DMS 273 treated with DMSO at 0.1 percent for 48 hours (cell line): ENCODE data around the gene NFATC1.

ENCODE experiments used
- DNase-seq: peaks from one replicate; lab custom pipeline; 2025; lab: John Stamatoyannopoulos, UW

The NFATC1 gene

GRCh38 chr18:79423211-79424007 lies 27.7 kb downstream of the NFATC1 start:
- DNase-seq: no peak

GRCh38 chr18:79424008-79424565 lies 28.4 kb downstream of the NFATC1 start:
- DNase-seq: no peak

GRCh38 chr18:79424880-79425568 lies 29.3 kb downstream of the NFATC1 start:
- no peak for DNase-seq

GRCh38 chr18:79425569-79425886 lies 29.8 kb downstream of the NFATC1 start:
- DNase-seq: no peak

GRCh38 chr18:79426376-79427300 lies 30.9 kb downstream of the NFATC1 start:
- no peak for DNase-seq

- DNase-seq: no peak
Observed at GRCh38 chr18:79427368-79428225, 31.9 kb downstream of the NFATC1 start.

GRCh38 chr18:79428287-79428686 lies 32.6 kb downstream of the NFATC1 start:
- DNase-seq: no peak

GRCh38 chr18:79429381-79429780 lies 33.7 kb downstream of the NFATC1 start:
- DNase-seq: no peak

GRCh38 chr18:79429785-79430281 lies 34.1 kb downstream of the NFATC1 start:
- no peak for DNase-seq

- no peak for DNase-seq
Observed at GRCh38 chr18:79432376-79433120, 36.8 kb downstream of the NFATC1 start.

- DNase-seq: no peak
Observed at GRCh38 chr18:79433431-79433830, 37.7 kb downstream of the NFATC1 start.

GRCh38 chr18:79434607-79435401 lies 39.1 kb downstream of the NFATC1 start:
- DNase-seq: no peak

- no peak for DNase-seq
Observed at GRCh38 chr18:79436556-79437275, 41.0 kb downstream of the NFATC1 start.

- DNase-seq: no peak
Observed at GRCh38 chr18:79438089-79438897, 42.6 kb downstream of the NFATC1 start.

- no peak for DNase-seq
Observed at GRCh38 chr18:79438898-79439627, 43.3 kb downstream of the NFATC1 start.

- no peak for DNase-seq
Observed at GRCh38 chr18:79439628-79440023, 43.9 kb downstream of the NFATC1 start.
